ENCODE measurements around the gene ZNF394. TPM values are rescaled to one million over a fixed set of nuclear protein-coding genes. Genes with fewer than 3 reads are reported as not detected.

The ZNF394 gene
- total and polyA plus RNA-seq, 4 donors = 5.5 to 18.3 (median 12.1) TPM

- peak overlapping the region in 2 of 3 donors; percentile 60 to 75 for H3K4me3 ChIP-seq (ENCODE audit: low read depth in 1 of 3, low read length in 3 of 3)
- peaks cover 12 to 15% (median 13%) of the 10 kb centered on the region in 4 donors for H3K9me3 ChIP-seq (ENCODE audit: control insufficient read depth in 4 of 4, low read length in 3 of 4)
- WGBS = 87% methylated on average over 6 of the region's 6 CpGs
- H3K4me1 ChIP-seq (ENCODE audit: control insufficient read depth in 4 of 4, insufficient read depth in 4 of 4, low read length in 3 of 4) = peaks cover 9 to 22% (median 19%) of the 10 kb centered on the region in 4 donors
- H3K27me3 ChIP-seq (ENCODE audit: control insufficient read depth in 4 of 4, insufficient read depth in 4 of 4, low read length in 3 of 4) = no peaks in the 10 kb centered on the region
- H3K9ac ChIP-seq (ENCODE audit: low read depth in 1 of 2, low read length in 2 of 2) = no peak overlapping the region
- no peak for DNase-seq (ENCODE audit: low spot score)
- TF ChIP-seq FOXA1 (IDR thresholded peaks at IDR 0.05) = no peak
- no peak for TF ChIP-seq HNF4G (IDR thresholded peaks at IDR 0.05)
- TF ChIP-seq ZBTB33 (IDR thresholded peaks at IDR 0.05) = no peak
- no peak for TF ChIP-seq TAF1 (conservative IDR thresholded peaks at IDR 0.05)
- TF ChIP-seq RXRA (IDR thresholded peaks at IDR 0.05) = no peak
- H3K27ac ChIP-seq (ENCODE audit: low read depth in 1 of 2, low read length in 2 of 2) = no peak overlapping the region
- H3K36me3 ChIP-seq (ENCODE audit: control insufficient read depth in 4 of 4, insufficient read depth in 3 of 4, low read depth in 1 of 4, low read length in 3 of 4) = peaks cover 13 to 25% (median 19%) of the 10 kb centered on the region in 4 donors
Observed at GRCh38 chr7:99497766-99498545, 2.1 kb downstream of the ZNF394 start.

GRCh38 chr7:99493823-99494222 is 6.3 kb downstream of the ZNF394 start:
- 98% methylated on average over 6 of the region's 6 CpGs for WGBS
- no peak overlapping the region for H3K27ac ChIP-seq (ENCODE audit: low read depth in 1 of 2, low read length in 2 of 2)
- H3K9ac ChIP-seq (ENCODE audit: low read depth in 1 of 2, low read length in 2 of 2) = no peak overlapping the region
- peaks cover 7 to 13% (median 12%) of the 10 kb centered on the region in 4 donors for H3K4me1 ChIP-seq (ENCODE audit: control insufficient read depth in 4 of 4, insufficient read depth in 4 of 4, low read length in 3 of 4)
- no peaks in the 10 kb centered on the region for H3K27me3 ChIP-seq (ENCODE audit: control insufficient read depth in 4 of 4, insufficient read depth in 4 of 4, low read length in 3 of 4)
- H3K36me3 ChIP-seq (ENCODE audit: control insufficient read depth in 4 of 4, insufficient read depth in 3 of 4, low read depth in 1 of 4, low read length in 3 of 4) = peaks cover 14 to 31% (median 24%) of the 10 kb centered on the region in 4 donors
- TF ChIP-seq ATF3 (IDR thresholded peaks at IDR 0.05) (no peak), TAF1 (conservative IDR thresholded peaks at IDR 0.05) (no peak)
- peaks cover 12 to 17% (median 14%) of the 10 kb centered on the region in 4 donors for H3K9me3 ChIP-seq (ENCODE audit: control insufficient read depth in 4 of 4, low read length in 3 of 4)
- H3K4me3 ChIP-seq (ENCODE audit: low read depth in 1 of 3, low read length in 3 of 3) = peak overlapping the region in 2 of 3 donors; percentile 2 to 55
- no peak for DNase-seq (ENCODE audit: low spot score)

- Histone ChIP-seq H3K36me3 (ENCODE audit: control insufficient read depth in 4 of 4, insufficient read depth in 3 of 4, low read depth in 1 of 4, low read length in 3 of 4) (peaks cover 12 to 33% (median 19%) of the 10 kb centered on the region in 4 donors), H3K4me3 (ENCODE audit: low read depth in 1 of 3, low read length in 3 of 3) (no peak overlapping the region), H3K27ac (ENCODE audit: low read depth in 1 of 2, low read length in 2 of 2) (no peak overlapping the region), H3K9me3 (ENCODE audit: control insufficient read depth in 4 of 4, low read length in 3 of 4) (peaks cover 12 to 20% (median 15%) of the 10 kb centered on the region in 4 donors), H3K9ac (ENCODE audit: low read depth in 1 of 2, low read length in 2 of 2) (no peak overlapping the region), H3K27me3 (ENCODE audit: control insufficient read depth in 4 of 4, insufficient read depth in 4 of 4, low read length in 3 of 4) (no peaks in the 10 kb centered on the region), H3K4me1 (ENCODE audit: control insufficient read depth in 4 of 4, insufficient read depth in 4 of 4, low read length in 3 of 4) (no peaks in the 10 kb centered on the region)
- WGBS = 76% methylated on average over 3 of the region's 3 CpGs
- TF ChIP-seq RXRA (IDR thresholded peaks at IDR 0.05) (no peak), NR2F2 (IDR thresholded peaks at IDR 0.05) (no peak), EGR1 (IDR thresholded peaks at IDR 0.05; ENCODE audit: low read depth in 2 of 2) (no peak), JUND (IDR thresholded peaks at IDR 0.05) (no peak), FOXA2 (IDR thresholded peaks at IDR 0.05) (no peak), FOXA1 (IDR thresholded peaks at IDR 0.05) (no peak), REST (IDR thresholded peaks at IDR 0.05) (no peak), ATF3 (IDR thresholded peaks at IDR 0.05) (no peak), YY1 (IDR thresholded peaks at IDR 0.05) (no peak), RAD21 (IDR thresholded peaks at IDR 0.05) (no peak)
- TF ChIP-seq, protein P1, sequence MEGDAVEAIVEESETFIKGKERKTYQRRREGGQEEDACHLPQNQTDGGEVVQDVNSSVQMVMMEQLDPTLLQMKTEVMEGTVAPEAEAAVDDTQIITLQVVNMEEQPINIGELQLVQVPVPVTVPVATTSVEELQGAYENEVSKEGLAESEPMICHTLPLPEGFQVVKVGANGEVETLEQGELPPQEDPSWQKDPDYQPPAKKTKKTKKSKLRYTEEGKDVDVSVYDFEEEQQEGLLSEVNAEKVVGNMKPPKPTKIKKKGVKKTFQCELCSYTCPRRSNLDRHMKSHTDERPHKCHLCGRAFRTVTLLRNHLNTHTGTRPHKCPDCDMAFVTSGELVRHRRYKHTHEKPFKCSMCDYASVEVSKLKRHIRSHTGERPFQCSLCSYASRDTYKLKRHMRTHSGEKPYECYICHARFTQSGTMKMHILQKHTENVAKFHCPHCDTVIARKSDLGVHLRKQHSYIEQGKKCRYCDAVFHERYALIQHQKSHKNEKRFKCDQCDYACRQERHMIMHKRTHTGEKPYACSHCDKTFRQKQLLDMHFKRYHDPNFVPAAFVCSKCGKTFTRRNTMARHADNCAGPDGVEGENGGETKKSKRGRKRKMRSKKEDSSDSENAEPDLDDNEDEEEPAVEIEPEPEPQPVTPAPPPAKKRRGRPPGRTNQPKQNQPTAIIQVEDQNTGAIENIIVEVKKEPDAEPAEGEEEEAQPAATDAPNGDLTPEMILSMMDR (IDR thresholded peaks at IDR 0.05; ENCODE audit: low read depth, low read length, missing input control) = no peak
- TF ChIP-seq, protein P2, sequence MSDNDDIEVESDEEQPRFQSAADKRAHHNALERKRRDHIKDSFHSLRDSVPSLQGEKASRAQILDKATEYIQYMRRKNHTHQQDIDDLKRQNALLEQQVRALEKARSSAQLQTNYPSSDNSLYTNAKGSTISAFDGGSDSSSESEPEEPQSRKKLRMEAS (IDR thresholded peaks at IDR 0.05) = no peak
- no peak for DNase-seq (ENCODE audit: low spot score)
Observed at GRCh38 chr7:99490878-99491277, 9.2 kb downstream of the ZNF394 start.
